Testis (tissue), 2 donors: ENCODE measurements around the gene NOS1AP.

Source experiments
- CTCF ChIP-seq, 3 experiments: fragments of 450-650 bp in 2 of 3; fragments of 200-600 bp in 1 of 3; sonication (generic) in 1 of 3; IDR thresholded peaks; one replicate each; pipeline ENCODE4 v1.5.1; 2016 to 2019; ENCODE audit warnings: antibody characterized with exemption in 3 of 3, mild to moderate bottlenecking in 2 of 3, moderate library complexity in 1 of 3
- POLR2A ChIP-seq: fragments of 450-650 bp; IDR thresholded peaks from one replicate; pipeline ENCODE4 v1.6.1; 2017; ENCODE audit warnings: antibody characterized with exemption, mild to moderate bottlenecking, moderate library complexity

- TF ChIP-seq CTCF (IDR thresholded peaks at IDR 0.05) = no peak
- TF ChIP-seq POLR2A = no peak
Measured at GRCh38 chr1:162079030-162079429, 9.5 kb downstream of the NOS1AP start.
